Activated gamma-delta T cell (primary cell): Measurements from ENCODE around the gene ZNF658.
"Not testable (repeated sequence)": the region's sequence is repeated elsewhere in the genome, so short reads cannot be mapped to it uniquely, and the experiment has no call there.

Experiments used
- DNase-seq: peaks from one replicate; lab custom pipeline; 2025; lab: John Stamatoyannopoulos, UW
- total RNA-seq, 2 donors: gene quantifications; one replicate each; lab custom pipeline; 2026; lab: John Stamatoyannopoulos, UW

ZNF658 gene
- 4.8 to 11.8 reads per million in 2 donors for total RNA-seq

- not testable (repeated sequence) for DNase-seq
These were observed at the start of gene ZNF658 for GRCh38 chr9:66900490-66901131. ZNF658 (plus strand) TSS chr9:66900725; CDS start chr9:66903562, 2,837 bp downstream.

GRCh38 chr9:66861732-66862131, 38.8 kb upstream of the ZNF658 start:
- DNase-seq, result not testable (repeated sequence)

- not testable (repeated sequence) for DNase-seq
These were observed 31.9 kb upstream of the ZNF658 start for GRCh38 chr9:66868660-66869059.

- not testable (repeated sequence) for DNase-seq
These were observed 19.9 kb upstream of the ZNF658 start for GRCh38 chr9:66880605-66881004.

- not testable (repeated sequence) for DNase-seq
These were observed 18.7 kb upstream of the ZNF658 start for GRCh38 chr9:66881847-66882246.

GRCh38 chr9:66890334-66890733, 10.2 kb upstream of the ZNF658 start:
- not testable (repeated sequence) for DNase-seq

GRCh38 chr9:66901141-66901540, 616 bp downstream of the ZNF658 start:
- DNase-seq, result not testable (repeated sequence)

- not testable (repeated sequence) for DNase-seq
These were observed 9.0 kb downstream of the ZNF658 start for GRCh38 chr9:66909560-66909959.

GRCh38 chr9:66920072-66920471, 19.5 kb downstream of the ZNF658 start:
- DNase-seq, result not testable (repeated sequence)

- DNase-seq, result not testable (repeated sequence)
These were observed 35.8 kb downstream of the ZNF658 start for GRCh38 chr9:66936194-66936870.

GRCh38 chr9:66937662-66938061, 37.1 kb downstream of the ZNF658 start:
- not testable (repeated sequence) for DNase-seq

- not testable (repeated sequence) for DNase-seq
These were observed 37.8 kb downstream of the ZNF658 start for GRCh38 chr9:66938322-66938721.

- not testable (repeated sequence) for DNase-seq
These were observed 39.6 kb downstream of the ZNF658 start for GRCh38 chr9:66939878-66940830.

GRCh38 chr9:66942400-66943155, 42.1 kb downstream of the ZNF658 start:
- not testable (repeated sequence) for DNase-seq

- not testable (repeated sequence) for DNase-seq
These were observed 52.1 kb downstream of the ZNF658 start for GRCh38 chr9:66952576-66952975.
